Endometrial microvascular endothelial cells (primary cell): ENCODE measurements around the gene CRYBG1. TPM values are rescaled to one million over a fixed set of nuclear protein-coding genes. Genes with fewer than 3 reads are reported as not detected.
"Not testable (repeated sequence)": the region's sequence is repeated elsewhere in the genome, so short reads cannot be mapped to it uniquely, and the experiment has no call there.

ENCODE experiments used
- in situ Hi-C: cut with HindIII; loops from 2 replicates; pipeline ENCODE4 v1.10.0; 2017; ENCODE audit warnings: low sequenced_read_pairs, low pct_unique_long_range_greater_than_20kb; ENCODE audit errors: inconsistent ontology term
- total RNA-seq: library from RNA; depleted of rRNA; stranded (reverse); fragments of >200 nt; gene quantifications from one replicate; pipeline ENCODE4 v1.2.3, GENCODE V29; 2015; ENCODE audit errors: inconsistent ontology term

Gene CRYBG1
- total RNA-seq, 1 donor from 2014 or later, result 45.6 TPM

DNA sequence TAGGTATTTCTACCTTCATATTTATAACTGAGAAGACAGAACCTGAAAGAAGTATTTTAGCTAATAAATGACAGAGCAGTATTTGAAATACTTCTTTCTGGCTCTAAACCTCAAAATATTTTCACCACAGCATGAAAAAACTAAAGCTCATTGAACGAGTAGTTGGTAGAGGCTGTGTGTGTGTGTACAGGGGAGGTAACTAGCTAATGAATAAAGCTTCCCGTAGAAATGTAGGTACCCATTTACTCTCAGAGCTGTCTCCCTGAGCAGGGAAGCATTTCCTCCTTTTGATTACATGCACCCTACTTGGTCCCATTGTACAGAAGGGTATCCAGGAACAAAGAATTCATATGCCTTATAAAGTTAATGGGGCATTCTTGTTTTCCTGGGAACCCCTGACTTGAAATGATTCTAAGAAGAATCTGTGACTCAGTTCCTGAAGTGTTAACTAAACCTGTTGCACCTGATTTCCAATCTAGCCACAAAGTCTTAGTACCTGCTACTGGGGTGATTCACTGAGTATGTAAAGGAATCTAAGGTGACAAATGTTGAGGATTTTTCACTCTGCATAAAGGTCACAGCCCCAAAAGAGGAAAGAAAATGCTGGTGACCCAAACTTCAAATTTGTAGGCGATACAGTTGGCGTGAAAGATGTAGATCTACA lies 12.5 kb downstream of the CRYBG1 start:
- in situ Hi-C loops, result no loop called here

DNA sequence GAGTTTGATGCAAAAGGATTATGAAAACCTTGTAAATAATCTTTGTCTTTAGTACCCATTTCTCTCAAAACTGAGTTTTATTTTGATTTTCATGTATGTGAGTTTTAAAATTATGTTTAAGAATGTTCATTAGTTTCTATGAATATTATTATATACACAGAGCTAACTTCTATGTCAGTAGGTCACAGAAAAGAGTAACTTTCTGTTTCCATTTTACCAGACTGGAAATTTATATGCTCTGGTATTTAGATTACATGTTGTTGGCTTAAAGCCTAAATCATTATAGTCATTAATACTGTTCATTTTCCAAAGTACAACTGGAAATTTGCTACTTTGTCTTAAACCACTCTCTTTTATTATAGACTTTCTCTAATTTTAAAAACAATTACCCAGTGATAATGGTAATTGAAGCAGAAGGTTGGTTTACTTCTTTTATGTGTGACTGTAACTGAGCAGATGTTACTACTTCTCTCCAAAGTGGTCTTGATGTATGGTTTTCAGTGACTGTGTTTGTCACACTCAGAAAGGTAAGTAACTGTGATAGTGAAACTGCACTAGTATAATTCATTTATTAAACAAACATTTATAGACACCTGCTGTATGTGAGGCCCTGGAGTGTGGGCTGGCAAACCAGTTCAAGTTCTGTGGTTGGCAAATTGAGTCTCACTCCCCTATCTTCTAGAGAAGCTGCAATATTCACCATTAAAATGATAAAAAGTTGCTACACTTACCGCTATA lies 13.2 kb downstream of the CRYBG1 start:
- in situ Hi-C loops, result no loop called here

DNA sequence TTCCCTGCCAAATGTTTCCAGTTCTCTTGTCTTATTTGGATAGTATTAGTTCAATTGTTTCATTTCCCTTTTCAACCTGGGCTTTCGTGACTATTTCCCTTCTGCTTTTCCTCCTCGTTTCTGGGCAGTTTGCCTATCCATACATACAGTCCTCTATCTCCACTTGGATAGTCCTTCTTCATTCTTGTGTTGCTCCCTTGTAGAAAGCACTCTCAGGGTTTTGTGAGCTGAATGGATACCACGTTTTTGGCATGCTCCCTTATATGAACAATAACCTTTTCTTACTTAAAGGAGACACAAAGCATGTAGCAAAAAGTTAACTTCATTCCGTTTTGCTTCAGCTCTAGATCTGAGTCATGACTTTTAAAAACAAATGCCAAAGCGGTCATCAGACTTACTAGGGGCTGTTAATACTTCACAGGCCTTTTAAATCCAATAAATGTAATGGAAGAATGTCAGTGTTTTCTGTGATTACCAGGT lies 16.6 kb downstream of the CRYBG1 start:
- in situ Hi-C loops, result no loop called here

DNA sequence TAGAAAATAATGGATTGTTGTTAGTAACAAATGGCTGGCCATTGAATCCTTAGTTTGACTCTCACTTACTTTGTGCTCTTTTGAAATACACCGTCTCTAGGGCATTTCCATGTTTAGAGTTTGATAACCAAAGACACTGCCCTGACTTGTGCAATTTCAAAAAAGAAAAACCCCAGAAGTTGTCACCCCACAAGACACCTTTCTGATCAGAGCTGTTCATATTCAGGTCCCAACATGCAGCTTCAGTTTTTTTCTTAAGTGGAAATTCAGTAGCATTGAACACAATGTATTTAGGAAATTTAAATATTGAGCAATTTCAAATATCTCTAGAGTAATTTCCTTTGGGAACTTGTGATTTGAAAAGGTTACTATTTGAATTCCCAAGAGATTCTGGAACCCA lies 19.4 kb downstream of the CRYBG1 start:
- in situ Hi-C loops, result no loop called here

DNA sequence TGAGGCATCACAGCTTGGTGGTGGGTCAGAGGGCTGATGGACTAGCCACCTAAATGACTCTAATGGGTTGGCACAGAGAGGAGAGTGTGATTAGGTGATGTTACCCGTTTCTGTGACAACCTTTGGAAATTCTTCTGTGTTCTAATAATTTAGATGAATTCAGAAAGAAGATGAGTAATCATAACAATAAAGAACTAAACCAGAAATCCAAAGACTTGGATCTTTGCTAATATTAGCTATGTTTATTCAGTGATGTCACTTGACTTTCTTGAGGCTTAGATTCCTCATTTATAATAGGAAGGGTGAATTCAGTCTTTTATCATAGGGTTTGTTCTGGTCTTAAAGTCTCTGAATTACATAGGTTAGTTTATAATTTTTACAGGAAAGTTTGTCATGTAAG lies 19.9 kb downstream of the CRYBG1 start:
- in situ Hi-C loops, result no loop called here

DNA sequence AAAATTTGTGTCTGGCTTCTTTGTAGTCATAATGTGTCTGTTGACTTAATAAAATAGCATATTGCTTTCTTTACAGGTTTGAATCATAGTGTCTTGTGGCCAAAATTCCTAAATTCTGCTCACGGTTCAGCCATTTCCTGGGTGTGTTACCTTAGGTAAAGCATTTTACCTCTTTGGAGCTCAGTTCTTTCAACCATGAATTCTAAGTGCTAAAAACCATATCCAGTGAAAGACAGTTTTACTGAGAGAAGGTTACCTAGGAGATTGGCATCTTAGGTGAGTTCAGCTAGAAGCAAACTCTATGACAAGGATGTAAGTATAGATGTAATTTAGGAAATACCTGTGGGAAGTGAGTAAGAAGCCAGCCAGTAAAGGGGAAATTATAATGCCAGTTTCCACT lies 20.7 kb downstream of the CRYBG1 start:
- in situ Hi-C loops, result no loop called here

DNA sequence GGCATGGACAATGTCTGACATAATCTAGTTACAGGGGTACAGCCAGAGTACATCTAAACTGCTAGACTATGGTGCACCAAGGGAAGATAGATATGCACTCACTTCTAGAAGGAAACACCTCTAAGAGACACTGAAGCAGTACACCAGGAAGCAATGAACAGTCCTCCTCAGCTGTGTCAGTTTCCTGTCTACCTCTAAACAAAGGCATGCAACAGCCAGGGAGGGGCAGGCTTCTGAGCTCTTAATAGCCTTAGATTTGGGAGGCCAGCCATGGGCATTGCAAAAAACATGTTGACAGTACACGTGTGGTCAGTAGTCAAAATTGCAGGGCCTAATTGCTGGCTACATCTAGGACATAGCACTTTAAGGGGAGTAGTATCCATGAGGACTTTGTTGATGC lies 21.4 kb downstream of the CRYBG1 start:
- in situ Hi-C loops, result no loop called here

DNA sequence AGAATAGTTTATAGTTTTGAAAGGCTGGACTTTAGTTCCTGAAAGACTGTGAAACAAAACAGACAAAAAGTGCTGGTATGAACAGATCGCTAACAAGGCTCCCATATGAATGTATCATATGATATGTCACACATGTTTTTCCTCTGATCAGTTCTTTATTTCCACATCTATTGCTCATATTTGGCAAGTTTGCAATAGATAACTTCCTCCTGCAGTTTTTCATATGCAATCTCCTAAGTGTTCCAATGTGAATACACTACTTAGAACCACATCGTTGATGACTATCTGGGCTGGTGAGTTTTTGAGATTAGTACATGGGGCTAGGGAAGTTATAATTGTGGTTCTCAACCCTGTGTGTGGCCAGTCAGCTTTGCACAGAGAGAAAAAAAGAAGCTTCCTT lies 23.1 kb downstream of the CRYBG1 start:
- in situ Hi-C loops, result no loop called here

DNA sequence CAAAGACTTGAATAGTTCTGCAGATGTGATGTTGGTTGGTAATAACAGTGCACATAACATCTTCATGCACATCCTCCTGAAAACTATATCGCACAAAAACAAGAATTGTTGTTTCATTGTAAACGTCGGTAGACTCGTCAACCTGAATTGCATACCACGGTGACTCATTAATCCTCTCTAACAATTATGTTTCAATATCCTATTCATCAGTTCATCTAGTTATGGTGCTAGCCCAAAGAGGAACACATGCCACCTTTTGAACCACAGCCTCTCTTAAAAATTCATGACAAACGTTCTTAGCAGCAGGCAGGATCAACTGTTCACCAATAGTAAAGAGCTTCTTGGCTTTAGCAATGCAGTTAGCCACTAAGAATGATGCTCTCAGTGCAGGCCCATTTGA lies 25.0 kb downstream of the CRYBG1 start:
- in situ Hi-C loops, result no loop called here

DNA sequence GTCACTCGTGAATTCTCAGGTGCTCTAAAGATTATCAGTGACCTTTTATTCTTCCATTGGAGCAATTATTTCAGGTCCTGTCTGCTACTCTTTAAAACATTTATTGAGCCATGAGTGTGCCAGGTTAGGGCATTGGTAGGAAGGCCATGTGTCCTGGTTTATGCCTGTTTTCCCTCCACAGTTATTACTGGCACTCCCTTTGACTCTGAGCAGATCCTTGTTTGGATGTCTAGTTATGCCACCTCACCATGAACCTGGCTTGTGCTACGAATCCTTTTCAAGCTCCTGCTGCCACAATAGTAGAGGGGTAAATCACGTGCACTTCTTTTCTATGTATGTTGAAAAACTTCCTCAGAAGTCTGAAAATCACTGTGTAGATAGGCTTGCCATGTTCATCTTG lies 27.4 kb downstream of the CRYBG1 start:
- in situ Hi-C loops, result no loop called here

DNA sequence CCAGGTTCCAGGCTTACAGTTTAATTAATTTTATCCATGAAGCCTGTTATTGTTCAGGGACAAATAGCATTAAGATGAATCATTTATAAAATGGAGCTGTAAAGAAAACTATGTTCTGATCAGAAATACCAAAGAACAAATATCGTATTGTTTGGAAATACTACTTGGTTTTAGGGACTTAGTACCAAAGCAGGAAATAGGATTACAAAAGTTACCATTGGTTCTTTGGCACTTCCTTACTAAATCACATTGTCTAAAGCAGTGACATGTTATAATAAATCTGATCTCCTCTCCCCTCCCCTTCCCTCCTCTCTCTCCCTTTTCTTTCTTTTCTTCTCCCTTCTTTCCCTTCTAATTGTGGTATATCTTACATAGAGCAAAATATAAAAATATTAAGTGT lies 29.6 kb downstream of the CRYBG1 start:
- in situ Hi-C loops, result no loop called here

DNA sequence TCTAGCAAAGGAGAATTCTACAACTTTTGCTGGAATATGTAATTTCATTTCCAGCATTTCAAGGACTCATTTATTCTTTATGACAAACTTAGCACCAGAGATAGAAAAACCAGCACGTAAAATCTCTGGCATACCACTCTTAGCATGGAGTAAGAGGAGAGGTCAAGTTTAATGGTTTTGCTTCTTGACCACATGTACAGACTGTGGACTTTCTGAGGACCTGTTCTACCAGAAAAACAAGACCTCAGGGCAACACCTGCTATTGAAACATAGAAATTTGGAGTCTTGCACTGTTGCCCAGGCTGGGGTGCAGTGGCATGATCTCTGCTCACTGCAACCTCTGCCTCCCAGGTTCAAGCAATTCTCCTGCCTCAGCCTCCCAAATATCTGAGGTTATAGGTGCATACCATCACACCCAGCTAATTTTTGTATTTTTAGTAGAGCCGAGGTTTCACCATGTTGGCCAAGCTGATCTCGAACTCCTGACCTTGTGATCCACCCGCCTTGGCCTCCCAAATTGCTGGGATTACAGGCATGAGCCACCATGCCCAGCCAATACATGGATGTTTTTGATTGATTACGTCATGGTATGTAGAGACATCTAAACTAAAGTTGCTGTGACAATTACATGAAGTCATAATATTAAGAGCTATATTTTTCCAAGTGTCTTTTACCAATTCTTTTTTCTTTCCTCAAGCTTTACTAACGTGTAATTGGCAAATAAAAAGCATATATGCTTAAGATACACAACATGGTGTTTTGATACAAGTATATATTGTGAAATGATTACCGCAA lies 36.1 kb downstream of the CRYBG1 start:
- in situ Hi-C loops, result no loop called here

DNA sequence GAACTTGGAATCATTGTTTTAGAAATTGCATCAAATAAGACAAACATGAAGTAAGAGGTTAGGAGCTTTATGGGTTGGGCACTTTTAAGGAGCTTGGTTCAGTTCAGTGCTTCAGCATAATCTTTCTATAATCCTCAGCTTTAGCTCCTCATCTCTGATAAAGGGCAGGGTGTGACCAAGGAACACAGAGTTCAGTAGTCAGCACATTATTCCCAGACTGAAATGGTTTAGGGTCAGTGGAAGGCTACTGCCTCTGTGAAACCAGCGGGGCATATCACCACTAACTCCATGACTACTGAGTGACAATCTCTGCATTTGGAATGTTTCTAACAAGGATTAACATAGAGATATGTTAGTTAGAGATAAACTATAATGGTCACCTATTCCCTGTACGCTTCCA lies 36.9 kb downstream of the CRYBG1 start:
- in situ Hi-C loops, result no loop called here

DNA sequence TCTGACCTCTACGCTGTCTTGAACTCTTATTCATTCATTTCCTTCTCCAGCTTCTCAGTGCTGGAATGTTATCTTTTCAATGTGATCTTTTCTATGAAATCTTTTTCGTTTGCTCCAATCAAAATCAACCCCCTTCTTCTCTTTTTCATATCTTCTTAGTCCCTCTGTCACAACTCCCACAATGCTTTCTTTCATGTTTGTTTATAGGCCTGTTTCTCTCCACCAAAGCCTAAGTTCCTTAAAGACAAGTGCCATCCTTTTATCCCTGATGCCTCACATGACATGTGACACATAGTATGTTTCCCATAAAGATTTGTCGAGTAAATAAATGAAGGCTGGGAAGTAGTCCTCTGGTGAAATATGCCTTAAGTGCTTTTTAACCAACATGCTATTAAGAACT lies 38.1 kb downstream of the CRYBG1 start:
- in situ Hi-C loops, result no loop called here

DNA sequence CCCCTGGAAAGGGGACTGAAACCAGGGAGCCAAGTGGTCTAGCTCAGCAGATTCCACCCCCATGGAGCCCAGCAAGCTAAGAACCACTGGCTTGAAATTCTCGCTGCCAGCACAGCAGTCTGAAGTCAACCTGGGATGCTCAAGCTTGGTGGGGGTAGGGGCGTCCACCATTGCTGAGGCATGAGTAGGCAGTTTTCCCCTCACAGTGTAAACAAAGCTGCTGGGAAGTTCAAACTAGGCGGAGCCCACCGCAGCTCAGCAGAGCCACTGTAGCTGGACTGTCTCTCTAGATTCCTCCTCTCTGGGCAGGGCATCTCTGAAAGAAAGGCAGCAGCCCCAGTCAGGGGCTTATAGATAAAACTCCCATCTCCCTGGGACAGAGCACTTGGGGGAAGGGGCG lies 44.5 kb downstream of the CRYBG1 start:
- in situ Hi-C loops, result not testable (repeated sequence)

DNA sequence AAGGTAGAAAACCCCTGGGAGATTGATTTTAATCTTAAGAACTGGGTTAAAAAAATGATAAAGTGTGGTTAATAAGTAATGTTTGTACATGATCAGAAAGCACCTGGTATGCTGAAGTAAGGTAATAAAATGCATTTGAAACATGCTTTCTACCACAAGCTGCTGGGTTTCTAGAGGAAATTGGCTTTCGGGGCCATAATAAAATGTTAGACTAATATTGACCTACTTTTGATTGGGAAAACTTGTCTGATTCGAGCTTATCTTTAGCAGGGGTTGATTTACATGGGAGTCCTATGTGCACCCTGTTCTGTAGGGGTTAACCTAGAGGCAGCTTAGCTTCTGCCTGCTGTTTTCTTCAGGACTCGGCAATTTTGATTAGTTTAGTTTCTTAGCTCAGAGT lies 50.5 kb downstream of the CRYBG1 start:
- in situ Hi-C loops, result no loop called here

DNA sequence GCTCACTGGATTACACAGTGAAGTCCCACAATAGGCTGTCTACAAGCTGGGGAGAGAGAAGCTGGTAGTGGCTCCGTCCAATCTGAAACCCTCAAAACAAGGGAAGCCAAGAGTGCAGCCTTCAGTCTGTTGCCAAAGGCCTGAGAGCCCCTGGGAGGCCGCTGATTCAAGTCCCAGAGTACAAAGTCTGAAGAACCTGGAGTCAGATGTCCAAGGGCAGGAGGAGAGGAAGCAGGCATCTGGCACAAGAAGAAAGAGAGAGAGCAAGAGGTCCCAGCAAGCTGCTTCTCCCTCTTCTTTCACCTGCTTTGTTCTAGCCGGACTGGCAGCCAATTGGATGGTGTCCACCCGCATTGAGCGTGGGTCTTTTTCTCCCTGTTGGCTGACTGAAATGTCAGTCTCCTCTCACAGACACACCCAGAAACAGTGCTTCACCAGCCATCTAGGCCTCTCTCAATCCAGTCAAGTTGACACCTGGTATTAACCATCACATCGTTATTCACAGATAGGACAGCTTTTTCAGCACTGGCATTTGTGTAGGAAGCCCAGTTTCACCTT lies 51.2 kb downstream of the CRYBG1 start:
- in situ Hi-C loops, result no loop called here

DNA sequence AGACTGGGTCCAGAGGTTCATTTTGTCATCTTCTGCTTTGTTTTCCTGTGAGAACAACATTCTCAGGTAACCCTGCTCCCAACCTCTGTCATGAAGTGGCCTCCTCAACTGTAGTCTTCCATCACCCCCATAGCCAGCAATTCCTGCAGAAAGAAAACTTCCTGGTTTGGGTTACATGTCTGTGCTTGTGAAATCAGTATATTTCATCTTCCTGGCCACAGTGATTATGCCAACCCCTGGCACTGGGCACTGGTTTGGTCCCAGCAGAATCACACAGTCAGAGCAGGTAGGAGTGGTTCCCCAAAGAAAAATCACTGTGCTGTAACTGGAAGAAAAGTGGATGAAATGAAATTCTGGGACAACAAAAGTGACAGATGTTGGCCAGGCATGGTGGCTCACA lies 52.5 kb downstream of the CRYBG1 start:
- in situ Hi-C loops, result no loop called here

DNA sequence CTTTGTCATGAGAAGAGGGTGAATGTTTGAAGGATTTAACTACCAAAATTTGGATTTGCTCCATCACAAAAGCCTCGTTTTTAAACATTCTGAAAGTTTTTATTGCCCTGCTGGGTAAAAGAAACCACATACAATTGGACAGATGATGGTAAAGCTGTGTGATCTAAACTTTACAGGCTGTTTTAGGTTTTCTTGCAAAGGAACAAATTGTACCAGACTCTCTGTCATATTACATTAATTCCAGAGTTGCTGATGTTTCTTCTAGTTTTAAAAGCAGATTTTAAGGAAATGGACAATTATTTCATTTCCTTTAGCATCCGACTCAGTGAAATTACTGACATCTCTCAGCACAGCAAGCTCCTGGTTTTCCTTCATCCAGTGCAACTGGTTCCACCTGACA lies 53.2 kb downstream of the CRYBG1 start:
- in situ Hi-C loops, result no loop called here

DNA sequence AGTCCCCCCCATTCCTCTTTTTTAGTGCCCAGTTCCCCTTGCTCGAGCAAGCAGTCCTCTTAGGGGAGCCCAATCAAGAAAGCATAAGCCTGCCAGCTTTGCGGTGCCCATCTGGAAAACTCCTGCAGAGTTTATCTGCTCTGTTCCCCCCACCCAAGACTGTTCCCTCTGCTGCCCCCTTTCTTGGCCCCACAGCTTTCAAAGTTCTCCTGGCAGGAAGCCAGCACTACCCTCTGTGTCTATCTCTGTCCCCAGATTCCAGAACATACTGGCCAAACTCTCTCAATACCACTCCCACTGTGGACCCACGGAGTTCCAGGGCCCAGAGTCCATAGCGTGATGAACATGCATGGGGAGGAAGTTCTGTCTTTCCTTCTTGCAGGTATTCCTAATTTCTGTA lies 55.4 kb downstream of the CRYBG1 start:
- in situ Hi-C loops, result no loop called here
